Mesothelial cell of epicardium (in vitro differentiated cells): ENCODE data around the gene WNT4. TPM values are rescaled to one million over a fixed set of nuclear protein-coding genes. Genes with fewer than 3 reads are reported as not detected.

ENCODE experiments used
- DNase-seq, 2 experiments: peaks; one replicate each; pipeline ENCODE4 v3.0.0; 2021; ENCODE audit warnings: low spot score in 2 of 2; ENCODE audit not compliant: unreplicated experiment in 2 of 2
- H3K27ac Mint-ChIP-seq: 2 replicates; pipeline ENCODE4 v1.8.0; 2021; ENCODE audit warnings: mixed read lengths
- H3K27me3 Mint-ChIP-seq: 2 replicates; pipeline ENCODE4 v1.8.0; 2021; ENCODE audit warnings: low read depth, mixed read lengths
- H3K36me3 Mint-ChIP-seq: 2 replicates; pipeline ENCODE4 v1.8.0; 2021; ENCODE audit warnings: mixed read lengths
- H3K4me1 Mint-ChIP-seq: 2 replicates; pipeline ENCODE4 v1.8.0; 2021; ENCODE audit warnings: mixed read lengths
- H3K4me3 Mint-ChIP-seq: 2 replicates; pipeline ENCODE4 v1.8.0; 2021; ENCODE audit warnings: mild to moderate bottlenecking, moderate library complexity, mixed read lengths
- H3K9me3 Mint-ChIP-seq: 2 replicates; pipeline ENCODE4 v1.8.0; 2021; ENCODE audit warnings: mixed read lengths
- CTCF ChIP-seq: fragments of 200-600 bp; sonication (generic); IDR thresholded peaks from one replicate; pipeline ENCODE4 v1.5.0; 2021; ENCODE audit warnings: antibody characterized with exemption; ENCODE audit not compliant: unreplicated experiment
- total RNA-seq: library from RNA; stranded (reverse); gene quantifications from 3 replicates; pipeline ENCODE4 v1.2.1, GENCODE V29; 2021

WNT4 gene
- total RNA-seq, 1 donor from 2014 or later = 38.7 TPM

GRCh38 chr1:22153660-22154437 is 11.0 kb upstream of the WNT4 start:
- no peaks in the 10 kb centered on the region for H3K36me3 Mint-ChIP-seq
- H3K27me3 Mint-ChIP-seq = peaks cover 19% of the 10 kb centered on the region
- peaks cover 9% of the 10 kb centered on the region for H3K4me1 Mint-ChIP-seq
- no peak overlapping the region for H3K27ac Mint-ChIP-seq
- no peaks in the 10 kb centered on the region for H3K9me3 Mint-ChIP-seq
- H3K4me3 Mint-ChIP-seq = no peak overlapping the region
- DNase-seq = no peak
- no peak for TF ChIP-seq CTCF

- no peak for TF ChIP-seq CTCF
- Mint-ChIP-seq H3K27ac (no peak overlapping the region), H3K4me3 (no peak overlapping the region), H3K36me3 (no peaks in the 10 kb centered on the region), H3K27me3 (peaks cover 40% of the 10 kb centered on the region), H3K9me3 (no peaks in the 10 kb centered on the region), H3K4me1 (peaks cover 9% of the 10 kb centered on the region)
- DNase-seq = no peak
Measured at GRCh38 chr1:22150923-22151322, 8.0 kb upstream of the WNT4 start.

- DNase-seq = peak in 1 of 2 experiments; percentile 64
- Mint-ChIP-seq H3K4me3 (peak overlapping the region; percentile 77), H3K4me1 (peaks cover 50% of the 10 kb centered on the region), H3K27me3 (peaks cover 65% of the 10 kb centered on the region), H3K27ac (no peak overlapping the region), H3K36me3 (peaks cover 7% of the 10 kb centered on the region), H3K9me3 (no peaks in the 10 kb centered on the region)
- TF ChIP-seq CTCF = no peak
Measured at GRCh38 chr1:22142315-22143064, 407 bp downstream of the WNT4 start.

GRCh38 chr1:22141554-22142314 is 1.2 kb downstream of the WNT4 start:
- Mint-ChIP-seq H3K36me3 (peaks cover 7% of the 10 kb centered on the region), H3K27ac (peak overlapping the region; percentile 79), H3K4me1 (peaks cover 58% of the 10 kb centered on the region), H3K27me3 (peaks cover 63% of the 10 kb centered on the region), H3K9me3 (no peaks in the 10 kb centered on the region), H3K4me3 (peak overlapping the region; percentile 77)
- no peak for DNase-seq
- TF ChIP-seq CTCF = no peak

GRCh38 chr1:22140694-22141093 is 2.2 kb downstream of the WNT4 start:
- H3K36me3 Mint-ChIP-seq = peaks cover 7% of the 10 kb centered on the region
- peak overlapping the region; percentile 77 for H3K4me3 Mint-ChIP-seq
- TF ChIP-seq CTCF = no peak
- peaks cover 64% of the 10 kb centered on the region for H3K4me1 Mint-ChIP-seq
- DNase-seq = no peak
- no peak overlapping the region for H3K27ac Mint-ChIP-seq
- H3K27me3 Mint-ChIP-seq = peaks cover 55% of the 10 kb centered on the region
- H3K9me3 Mint-ChIP-seq = no peaks in the 10 kb centered on the region
